ENCODE results near the gene MT1X. TPM values are rescaled to one million over a fixed set of nuclear protein-coding genes. Genes with fewer than 3 reads are reported as not detected.

MT1X gene
- total and polyA plus RNA-seq, 2 experiments from 2014 or later = 293 to 942 TPM

- TF ChIP-seq REST (IDR thresholded peaks at IDR 0.05; ENCODE audit: unreplicated experiment) (no peak), ETS1 (IDR thresholded peaks at IDR 0.05) (no peak), JUNB (IDR thresholded peaks at IDR 0.05; ENCODE audit: unreplicated experiment) (no peak), CTCF (conservative IDR thresholded peaks at IDR 0.05; ENCODE audit: low read depth in 2 of 2) (no peak), POLR2AphosphoS5 (IDR thresholded peaks at IDR 0.05; ENCODE audit: low read depth) (no peak), EZH2phosphoT487 (IDR thresholded peaks at IDR 0.05; ENCODE audit: unreplicated experiment) (no peak), CREB1 (CRISPR knock-in tag; IDR thresholded peaks at IDR 0.05; ENCODE audit: low read depth) (no peak), ZNF114 (CRISPR knock-in tag; IDR thresholded peaks at IDR 0.05) (no peak), STAT1 (IDR thresholded peaks at IDR 0.05; ENCODE audit: unreplicated experiment) (no peak)
Observed at GRCh38 chr16:56645311-56645710, 37.0 kb upstream of the MT1X start (continued).

GRCh38 chr16:56645838-56646237 lies 36.4 kb upstream of the MT1X start:
- Mint-ChIP-seq H3K4me1 (peaks cover 30% of the 10 kb centered on the region), H3K36me3 (ENCODE audit: low read depth) (no peaks in the 10 kb centered on the region), H3K27ac (no peak overlapping the region), H3K9me3 (no peaks in the 10 kb centered on the region), H3K27me3 (ENCODE audit: insufficient read depth, low read depth, poor library complexity) (peaks cover 85% of the 10 kb centered on the region), H3K4me3 (no peak overlapping the region)
- Histone ChIP-seq H3K4me1 (ENCODE audit: insufficient read depth) (peaks cover 12% of the 10 kb centered on the region; the same call in 1 of the 2 replicates), H3K27me3 (ENCODE audit: insufficient read depth) (peaks cover 98% of the 10 kb centered on the region), H3K36me3 (ENCODE audit: insufficient read depth) (no peaks in the 10 kb centered on the region), H3K4me2 (no peak overlapping the region), H3K9me2 (ENCODE audit: insufficient read depth) (no peaks in the 10 kb centered on the region), H3K4me3 (no peak overlapping the region), H4K20me1 (replicated peaks; ENCODE audit: insufficient read depth) (no peaks in the 10 kb centered on the region), H2AFZ (no peak overlapping the region), H3F3A (replicated peaks; ENCODE audit: low read depth) (0 out of 2 replicates have a peak, but pooled peaks cover 6% of the 10 kb centered on the region), H3K27ac (ENCODE audit: low read depth) (no peak overlapping the region), H3K79me2 (replicated peaks; ENCODE audit: insufficient read depth) (no peaks in the 10 kb centered on the region)
- no peak for DNase-seq (ENCODE audit: low spot score)
- no peak for ATAC-seq
- TF ChIP-seq STAT1 (IDR thresholded peaks at IDR 0.05; ENCODE audit: unreplicated experiment) = no peak
- no peak for TF ChIP-seq ETS1 (IDR thresholded peaks at IDR 0.05)
- no peak for TF ChIP-seq REST (IDR thresholded peaks at IDR 0.05; ENCODE audit: unreplicated experiment)
- TF ChIP-seq CREB1 (CRISPR knock-in tag; IDR thresholded peaks at IDR 0.05; ENCODE audit: low read depth) = no peak
